GM10266 (cell line): ENCODE data around the gene ARHGEF11.

Experiments used
- DNase-seq: peaks from one replicate; pipeline ENCODE4 v3.0.0; 2012; ENCODE audit errors: extremely low spot score
- TF ChIP-seq, protein P1 (sequence below): IDR thresholded peaks from 2 replicates; pipeline ENCODE4 v1.5.1; 2012; ENCODE audit warnings: mild to moderate bottlenecking, low read depth; ENCODE audit not compliant: control insufficient read depth, insufficient read depth; ENCODE audit errors: missing control alignments

The ARHGEF11 gene

DNA sequence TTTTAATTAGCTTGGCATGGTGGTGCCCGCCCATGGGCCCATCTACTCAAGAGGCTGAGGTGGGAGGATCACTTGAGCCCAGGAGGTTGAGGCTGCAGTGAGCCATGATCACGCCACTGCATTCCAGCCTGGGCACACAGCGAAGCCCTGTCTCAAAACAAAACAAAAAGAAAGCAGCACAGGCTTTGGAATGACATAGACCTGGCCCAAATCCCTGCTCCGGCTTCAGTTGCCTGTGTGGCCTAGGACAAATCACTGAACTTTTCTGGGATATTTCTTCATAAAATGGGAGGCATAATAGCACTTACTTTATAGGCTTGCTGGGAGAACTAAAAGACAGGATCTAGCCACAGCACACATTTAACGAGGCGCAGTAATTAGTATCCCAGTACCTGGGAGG lies 149.6 kb downstream of the ARHGEF11 start:
- DNase-seq, result no peak

DNA sequence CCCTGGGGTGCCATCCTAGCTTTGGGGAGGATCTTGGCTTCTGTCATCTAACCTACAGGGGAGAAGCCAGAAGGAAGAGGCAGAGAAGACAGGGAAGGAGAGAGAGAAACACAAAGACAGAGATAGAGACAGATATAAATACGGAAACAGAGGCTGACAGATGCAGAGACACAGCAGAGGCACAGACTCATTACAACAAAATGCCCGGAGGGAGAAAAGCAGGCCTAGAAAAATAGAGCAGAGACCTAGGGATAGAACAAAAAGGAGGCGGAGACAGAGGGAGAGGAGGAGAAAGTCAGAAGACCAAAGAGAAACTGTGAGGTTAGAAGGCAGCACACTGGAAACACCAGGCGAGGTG lies 150.1 kb downstream of the ARHGEF11 start:
- DNase-seq, result no peak
- TF ChIP-seq, protein P1, sequence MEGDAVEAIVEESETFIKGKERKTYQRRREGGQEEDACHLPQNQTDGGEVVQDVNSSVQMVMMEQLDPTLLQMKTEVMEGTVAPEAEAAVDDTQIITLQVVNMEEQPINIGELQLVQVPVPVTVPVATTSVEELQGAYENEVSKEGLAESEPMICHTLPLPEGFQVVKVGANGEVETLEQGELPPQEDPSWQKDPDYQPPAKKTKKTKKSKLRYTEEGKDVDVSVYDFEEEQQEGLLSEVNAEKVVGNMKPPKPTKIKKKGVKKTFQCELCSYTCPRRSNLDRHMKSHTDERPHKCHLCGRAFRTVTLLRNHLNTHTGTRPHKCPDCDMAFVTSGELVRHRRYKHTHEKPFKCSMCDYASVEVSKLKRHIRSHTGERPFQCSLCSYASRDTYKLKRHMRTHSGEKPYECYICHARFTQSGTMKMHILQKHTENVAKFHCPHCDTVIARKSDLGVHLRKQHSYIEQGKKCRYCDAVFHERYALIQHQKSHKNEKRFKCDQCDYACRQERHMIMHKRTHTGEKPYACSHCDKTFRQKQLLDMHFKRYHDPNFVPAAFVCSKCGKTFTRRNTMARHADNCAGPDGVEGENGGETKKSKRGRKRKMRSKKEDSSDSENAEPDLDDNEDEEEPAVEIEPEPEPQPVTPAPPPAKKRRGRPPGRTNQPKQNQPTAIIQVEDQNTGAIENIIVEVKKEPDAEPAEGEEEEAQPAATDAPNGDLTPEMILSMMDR, result no peak

More for the DNA sequence above, 149.6 kb downstream of the ARHGEF11 start:
- TF ChIP-seq, protein P1, result no peak

DNA sequence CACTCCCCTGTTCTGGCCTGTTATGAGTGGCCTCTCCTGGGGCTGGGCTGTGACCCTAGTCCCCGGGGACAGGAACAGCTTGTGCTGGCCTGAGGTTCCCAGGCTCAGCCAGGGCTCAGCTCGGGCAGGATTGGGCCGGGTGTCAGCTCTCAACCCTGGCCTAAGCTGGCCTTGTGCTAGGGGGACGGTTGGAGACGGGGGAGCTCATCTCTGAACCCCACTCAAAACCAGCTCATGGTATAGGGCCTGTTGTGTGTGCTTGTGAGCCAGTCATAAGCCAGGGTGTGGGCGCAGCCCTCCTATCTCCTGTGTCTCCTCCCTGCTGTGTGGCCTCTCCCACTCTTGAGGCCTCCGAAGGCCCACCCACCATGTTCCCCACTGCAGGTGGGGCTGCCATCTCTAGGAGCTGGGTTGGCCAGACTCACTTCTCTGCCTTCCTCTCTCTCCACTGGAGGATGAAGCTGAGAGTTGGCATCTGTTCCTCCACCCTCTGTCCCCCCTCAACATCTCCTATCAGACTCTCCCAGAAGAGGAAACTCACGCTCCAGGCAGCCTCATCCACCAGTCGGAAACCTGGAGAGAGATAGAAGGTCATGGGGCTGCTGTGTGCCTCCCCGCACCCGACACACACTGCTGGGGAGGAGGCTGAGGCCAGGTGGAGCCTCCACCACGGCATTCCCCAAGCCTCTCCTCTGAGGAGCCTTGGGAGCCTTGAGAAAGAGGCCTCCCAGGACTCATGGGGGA lies 150.7 kb downstream of the ARHGEF11 start:
- DNase-seq, result no peak
- TF ChIP-seq, protein P1, result no peak

DNA sequence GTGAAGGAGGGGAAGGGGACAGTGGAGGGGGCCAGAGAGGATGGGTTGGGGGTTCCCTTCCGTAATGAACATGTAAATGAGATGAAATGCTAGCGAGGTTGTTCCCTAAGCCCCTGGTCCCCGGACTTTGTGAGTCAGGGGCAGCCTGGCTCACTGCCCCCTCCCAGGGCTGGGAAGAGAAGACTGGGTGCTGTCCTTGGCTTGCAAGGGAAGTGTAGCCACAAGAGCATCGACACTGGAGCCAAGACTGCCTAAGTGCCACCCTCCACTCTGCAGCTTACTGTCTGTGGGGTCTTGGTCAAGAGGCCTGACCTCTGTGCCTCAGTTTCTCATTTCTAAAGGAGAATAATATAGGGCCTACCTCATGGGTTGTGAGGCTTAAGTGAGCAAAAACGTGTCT lies 151.5 kb downstream of the ARHGEF11 start:
- TF ChIP-seq, protein P1, result no peak
- no peak for DNase-seq

DNA sequence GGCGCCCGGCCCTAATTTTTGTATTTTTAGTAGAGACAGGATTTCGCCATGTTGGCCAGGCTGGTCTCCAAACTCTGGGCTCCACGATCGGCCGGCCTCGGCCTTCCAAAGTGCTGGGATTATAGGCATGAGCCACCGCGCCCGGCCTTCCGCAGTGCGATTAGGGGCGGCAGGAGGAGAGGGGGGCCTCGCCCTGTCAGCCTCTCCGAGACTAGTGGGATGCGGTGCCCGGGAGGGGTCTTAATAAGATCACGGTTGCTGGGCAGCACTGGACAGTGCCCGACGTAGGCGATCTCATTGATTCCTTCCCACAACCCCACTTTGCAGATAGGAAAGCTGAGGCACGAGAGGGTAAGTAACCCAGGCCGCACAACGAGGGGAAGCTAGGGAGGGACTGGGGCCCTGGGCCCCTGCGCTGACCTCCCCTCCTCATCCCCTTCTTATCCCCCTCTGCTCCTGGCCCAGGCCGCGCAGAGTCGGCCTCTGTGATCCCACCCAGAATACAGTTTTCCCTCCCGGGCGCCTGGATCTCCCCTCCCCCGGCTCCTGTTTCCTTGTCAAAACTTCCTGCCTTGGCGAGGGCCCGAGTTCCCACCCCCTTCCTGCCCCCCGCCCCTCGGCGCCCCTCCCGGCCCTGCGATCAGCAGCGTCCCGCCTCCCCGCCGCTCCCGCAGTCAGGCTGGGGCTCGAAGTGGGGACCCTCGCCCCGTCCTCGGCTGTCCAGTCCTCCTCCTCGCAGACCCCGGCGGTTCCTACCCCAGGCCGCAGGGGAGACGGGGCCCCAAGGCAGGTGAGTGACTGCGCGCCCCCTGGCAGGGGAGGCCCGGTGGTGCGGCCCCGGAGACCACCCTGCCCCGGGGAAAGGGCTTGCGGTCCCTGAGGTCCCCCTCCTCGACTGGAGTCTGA lies 152.2 kb downstream of the ARHGEF11 start, which contains the start of gene PEAR1:
PEAR1 (plus strand) TSS at position 671 of the 906 bp plus-strand sequence. CDS start 10,209 bp downstream, outside the sequence.
- TF ChIP-seq, protein P1, result no peak
- DNase-seq, result no peak

DNA sequence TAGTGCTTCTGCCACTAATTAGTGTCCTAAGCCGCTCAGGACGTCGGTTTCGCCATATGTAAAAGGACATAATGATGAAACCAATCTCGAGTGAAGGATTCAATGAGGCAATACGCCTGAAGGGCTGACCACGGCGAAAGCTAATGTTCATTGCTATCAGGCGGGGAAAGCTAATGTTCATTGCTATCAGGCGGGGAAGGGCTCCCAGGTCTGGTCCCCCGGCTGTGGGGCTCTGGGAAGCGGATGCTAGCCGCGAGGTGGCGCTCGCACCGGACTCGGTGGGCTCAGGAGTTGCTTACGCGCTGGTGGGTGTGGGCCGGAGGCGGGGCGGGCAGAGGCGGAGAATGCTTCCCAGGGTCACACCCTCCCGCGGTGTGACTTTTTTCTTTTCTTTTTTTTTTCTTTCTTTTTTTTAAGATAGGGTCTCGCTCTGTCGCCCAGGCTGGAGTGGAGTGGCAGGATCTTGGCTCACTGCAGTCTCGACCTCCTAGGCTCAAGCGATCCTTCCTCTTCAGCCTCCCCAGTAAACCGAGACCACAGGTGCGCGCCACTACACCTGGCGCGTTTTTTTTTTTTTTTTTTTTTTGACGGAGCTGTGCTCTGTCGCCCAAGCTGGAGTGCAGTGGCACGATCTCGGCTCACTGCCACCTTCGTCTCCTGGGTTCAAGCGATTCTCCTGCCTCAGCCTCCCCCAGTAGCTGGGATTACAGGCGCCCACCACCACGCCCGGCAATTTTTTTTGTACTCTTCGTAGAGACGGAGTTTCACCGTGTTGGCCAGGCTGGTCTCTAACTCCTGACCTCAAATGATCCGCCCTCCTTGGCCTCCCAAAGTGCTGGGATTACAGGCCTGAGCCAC lies 153.1 kb downstream of the ARHGEF11 start:
- TF ChIP-seq, protein P1, result peak; percentile 87
- peak; percentile 87 for DNase-seq
